Right cardiac atrium (tissue), 5 donors: ENCODE data around the gene USP43. TPM values are rescaled to one million over a fixed set of nuclear protein-coding genes. Genes with fewer than 3 reads are reported as not detected.

Source experiments
- ATAC-seq, 2 donors: fragments of 200-7000 bp; cut with Tn5 transposase; one replicate each; pipeline versions ENCODE4 v1.8.0 to v1.9.1; 2020; ENCODE audit warnings: moderate library complexity in 2 of 2, mild to moderate bottlenecking in 1 of 2
- DNase-seq, 3 donors: peaks; one replicate each; pipeline ENCODE4 v3.0.0-alpha.2; 2020
- H3K27ac ChIP-seq: one replicate; pipeline ENCODE4 v1.5.1; 2013; ENCODE audit warnings: mild to moderate bottlenecking, low read length, control low read depth, moderate library complexity
- H3K27me3 ChIP-seq: one replicate; pipeline ENCODE4 v1.6.1; 2013; ENCODE audit not compliant: control insufficient read depth, insufficient read depth
- H3K4me1 ChIP-seq: one replicate; pipeline ENCODE4 v1.6.1; 2013; ENCODE audit warnings: low read length; ENCODE audit not compliant: control insufficient read depth, insufficient read depth
- H3K4me3 ChIP-seq: one replicate; pipeline ENCODE4 v1.5.1; 2013; ENCODE audit warnings: low read length, control low read depth
- H3K9me3 ChIP-seq: one replicate; pipeline ENCODE4 v1.6.1; 2013; ENCODE audit warnings: low read length; ENCODE audit not compliant: control insufficient read depth
- WGBS: extraction: QIAGEN DNeasy Blood & Tissue Kit; methylation state at CpG from one replicate; pipeline ENCODE4 v1.1.7; 2013; 5-methylcytosine and 5-hydroxymethylcytosine counted together
- intact Hi-C, 4 donors: fragments of 100-400 bp; cut with DNase I; formaldehyde crosslinking; loops; one replicate each; pipeline versions ENCODE4 v1.11.0 to v1.14.0; 2022 to 2023
- polyA plus RNA-seq: library from polyadenylated mRNA; stranded (reverse); fragments of 200-250 nt; gene quantifications from one replicate; pipeline ENCODE4 v1.2.3, GENCODE V29; 2013
- total RNA-seq, 4 donors: library from RNA; stranded (reverse); fragmentation: NEBNext Ultra II Directional; extraction: Animal tissue kit (Norgen Biotek cat#: 25700); gene quantifications; one replicate each; pipeline ENCODE4 v1.2.1, GENCODE V29; 2021
- donor health status: healthy with polysubstance abuse.
- donor health status: DM: no; HTN: yes; CAD: no.
- donor health status: DM: no; HTN: no; CAD: no.
- donor health status: DM: no; HTN: yes; CAD: no; lungs with severe emphysema.
- donor health status: DM: yes; HTN: yes; CAD: no.

USP43 gene
- total and polyA plus RNA-seq, 5 donors: 0.06 to 0.11 (median 0.06) TPM; not detected in 1

DNA sequence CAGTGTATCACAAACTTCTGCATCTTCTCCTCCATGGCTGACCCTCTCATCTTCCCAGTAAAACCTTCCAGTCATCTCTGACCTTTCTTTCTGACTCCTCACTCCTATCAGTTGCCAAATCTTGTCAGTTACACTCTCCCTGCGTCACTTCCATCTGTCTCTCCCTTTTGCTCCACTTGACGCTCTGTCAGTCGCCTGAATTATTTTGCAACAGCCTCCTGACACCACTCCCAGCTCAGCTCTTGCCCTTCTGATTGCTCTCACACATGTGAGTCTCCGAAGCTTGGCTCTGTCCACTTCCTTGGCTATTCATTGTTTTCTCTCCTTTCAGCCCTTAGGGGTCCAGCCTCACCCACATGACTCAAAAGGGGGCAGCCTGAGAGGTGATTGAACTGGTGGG lies 118.3 kb downstream of the USP43 start:
- Histone ChIP-seq H3K27ac (no peak overlapping the region), H3K9me3 (no peaks in the 10 kb centered on the region), H3K27me3 (no peaks in the 10 kb centered on the region), H3K4me3 (no peak overlapping the region), H3K4me1 (no peaks in the 10 kb centered on the region)
- intact Hi-C loops: no loop called here
- ATAC-seq: peak in 1 of 2 donors; percentile 76
- WGBS: 28% methylated on average over 4 of the region's 4 CpGs
- DNase-seq: no peak

DNA sequence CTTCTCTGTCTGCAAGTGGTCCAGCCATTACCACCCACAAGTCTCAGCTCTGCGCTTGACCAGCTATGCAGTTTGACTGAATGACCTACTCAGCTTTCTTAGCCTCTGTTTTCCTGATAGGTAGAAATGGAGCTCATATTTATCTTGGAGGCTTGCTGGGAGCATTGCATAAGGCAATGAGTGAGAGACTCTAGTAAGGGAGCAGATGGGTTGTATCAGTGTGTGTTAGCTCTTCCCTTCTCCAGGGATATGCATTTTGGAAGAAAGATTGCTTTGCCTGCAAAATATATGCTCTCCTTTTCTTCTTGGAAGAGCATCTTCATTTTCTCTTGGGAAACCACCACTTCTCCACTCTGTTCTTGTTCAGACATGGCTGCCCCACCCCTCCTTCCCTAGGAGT lies 120.0 kb downstream of the USP43 start:
- Histone ChIP-seq H3K4me1 (no peaks in the 10 kb centered on the region), H3K4me3 (no peak overlapping the region), H3K27me3 (no peaks in the 10 kb centered on the region), H3K27ac (no peak overlapping the region), H3K9me3 (no peaks in the 10 kb centered on the region)
- intact Hi-C loops: loop anchor here in 1 of 4 donors (5.0 kb wide), 1 partner anchor 38 kb away; no protein-coding TSS in a partner anchor
- WGBS: 83% methylated on average over 1 of the region's 1 CpG
- DNase-seq (no peak), ATAC-seq (no peak)

DNA sequence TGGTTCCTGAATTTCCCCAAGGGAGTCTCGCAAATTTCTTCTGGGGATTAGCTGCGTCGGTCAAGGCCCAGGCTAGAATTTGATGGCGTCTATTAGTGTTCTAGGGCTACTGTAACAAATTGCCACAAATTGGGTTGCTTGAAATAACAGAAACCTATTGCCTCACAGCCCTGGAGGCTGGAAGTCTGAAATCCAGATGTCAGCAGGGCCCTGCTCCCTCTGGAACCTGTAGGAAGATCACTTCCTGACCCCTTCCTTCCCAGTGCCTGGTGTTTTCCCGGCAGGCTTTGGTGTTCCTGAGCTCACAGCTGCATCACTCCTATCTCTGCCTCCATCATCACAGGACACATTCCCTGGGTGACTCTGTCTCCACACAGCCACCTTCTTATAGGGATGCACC lies 121.7 kb downstream of the USP43 start:
- no peak for ATAC-seq
- Histone ChIP-seq H3K4me3 (no peak overlapping the region), H3K27me3 (no peaks in the 10 kb centered on the region), H3K4me1 (no peaks in the 10 kb centered on the region), H3K9me3 (no peaks in the 10 kb centered on the region), H3K27ac (no peak overlapping the region)
- WGBS: 47% methylated on average over 5 of the region's 5 CpGs
- intact Hi-C loops: loop anchor here in 1 of 4 donors (5.0 kb wide), 1 partner anchor 40 kb away; no protein-coding TSS in a partner anchor
- DNase-seq: no peak

DNA sequence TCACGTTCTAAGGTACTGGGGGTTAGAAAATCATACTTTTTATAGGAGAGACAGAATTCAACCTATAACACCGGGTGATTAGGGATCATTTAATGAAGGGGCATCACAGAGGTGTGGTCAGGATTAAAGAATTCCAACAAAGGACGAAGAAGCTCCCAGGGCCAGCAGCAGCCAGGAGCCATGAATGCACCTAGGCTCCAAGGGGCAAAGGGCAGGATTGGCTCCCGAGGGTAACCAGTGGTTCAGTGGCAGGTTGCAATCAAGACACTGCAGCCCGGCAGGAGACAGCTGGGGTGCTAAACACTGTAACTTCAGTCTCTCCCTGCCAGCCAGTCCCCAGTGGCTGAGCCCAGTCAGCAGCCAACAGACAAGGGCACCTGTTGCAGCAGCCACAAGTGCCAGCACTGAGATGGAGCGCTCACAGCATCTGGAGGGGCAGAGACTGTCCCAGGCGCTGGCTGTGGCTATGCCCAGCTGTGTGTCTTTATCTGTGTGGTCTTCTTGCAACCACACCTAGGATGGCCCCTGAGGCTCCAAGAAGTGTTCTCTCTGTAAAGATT lies 122.2 kb downstream of the USP43 start:
- no peaks in the 10 kb centered on the region for H3K4me1 ChIP-seq
- no peak overlapping the region for H3K4me3 ChIP-seq
- intact Hi-C loops: loop anchor here in 1 of 4 donors (5.0 kb wide), 1 partner anchor 40 kb away; no protein-coding TSS in a partner anchor
- no peaks in the 10 kb centered on the region for H3K9me3 ChIP-seq
- H3K27ac ChIP-seq: no peak overlapping the region
- no peak for ATAC-seq
- H3K27me3 ChIP-seq: no peaks in the 10 kb centered on the region
- no peak for DNase-seq
- WGBS: 78% methylated on average over 7 of the region's 7 CpGs

DNA sequence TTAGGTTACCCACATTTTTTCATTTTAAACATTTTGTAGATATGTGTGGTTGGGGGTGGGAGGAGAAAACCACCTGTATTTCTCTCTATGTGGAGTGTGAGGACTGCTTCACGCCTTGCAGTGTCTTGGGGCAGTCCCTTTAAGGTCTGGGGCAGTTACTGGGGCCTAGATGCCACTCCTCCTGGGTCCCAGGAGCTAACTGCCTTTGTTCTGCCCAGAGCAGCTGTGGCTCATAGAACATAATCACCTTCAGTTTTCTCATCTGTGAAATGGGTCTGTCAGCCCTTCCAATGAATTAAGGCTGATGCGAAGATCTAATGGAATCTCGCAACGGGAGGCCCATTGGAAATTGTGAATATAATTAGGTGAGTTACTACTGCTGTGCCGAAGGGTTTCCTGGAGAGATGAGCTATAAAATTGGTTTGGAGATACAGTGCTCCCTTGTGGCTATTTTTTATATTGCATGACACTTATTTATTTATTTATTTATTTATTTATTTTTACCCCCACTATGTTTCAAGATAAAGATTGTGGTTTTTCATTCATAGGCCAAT lies 123.1 kb downstream of the USP43 start:
- intact Hi-C loops: loop anchor here in 1 of 4 donors (5.0 kb wide), 1 partner anchor 41 kb away; no protein-coding TSS in a partner anchor
- Histone ChIP-seq H3K27ac (no peak overlapping the region), H3K9me3 (no peaks in the 10 kb centered on the region), H3K27me3 (no peaks in the 10 kb centered on the region), H3K4me3 (no peak overlapping the region), H3K4me1 (no peaks in the 10 kb centered on the region)
- DNase-seq (no peak), ATAC-seq (no peak)
- WGBS: 34% methylated on average over 5 of the region's 5 CpGs

DNA sequence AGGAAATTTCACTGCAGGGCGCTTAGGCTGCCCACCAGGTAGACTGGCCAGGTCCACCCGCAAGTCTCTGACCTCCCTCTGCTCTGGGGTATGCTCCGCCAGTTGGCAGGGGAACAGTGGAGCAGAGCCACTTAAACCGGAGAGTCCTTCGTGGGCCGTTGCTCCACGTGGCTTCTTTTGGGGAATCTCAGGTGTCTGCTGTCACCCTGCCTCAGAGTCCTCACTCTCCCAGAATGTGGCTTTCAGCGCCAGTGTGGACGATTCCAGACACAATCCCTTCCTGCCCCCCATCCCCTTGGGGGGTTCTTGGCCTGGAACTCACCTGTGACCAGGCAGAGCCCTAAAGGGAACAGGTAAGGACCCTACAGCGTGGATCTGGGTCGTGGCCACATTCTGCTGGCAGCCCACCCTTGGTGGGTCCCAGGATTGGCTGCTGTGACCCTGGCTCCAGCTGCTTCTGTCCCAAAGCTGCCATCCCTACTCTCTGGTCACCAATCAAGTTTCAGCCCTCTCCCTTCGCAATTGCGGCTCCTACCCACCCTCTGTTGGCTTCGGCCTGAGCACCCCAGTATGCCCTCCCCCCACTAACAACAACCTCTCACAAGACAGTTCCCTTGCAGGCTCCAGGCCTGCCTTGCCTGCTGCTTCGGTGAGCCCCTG lies 123.8 kb downstream of the USP43 start:
- 86% methylated on average over 15 of the region's 15 CpGs for WGBS
- no peak for ATAC-seq
- no peak for DNase-seq
- Histone ChIP-seq H3K27me3 (no peaks in the 10 kb centered on the region), H3K27ac (no peak overlapping the region), H3K4me1 (no peaks in the 10 kb centered on the region), H3K9me3 (no peaks in the 10 kb centered on the region), H3K4me3 (no peak overlapping the region)
- intact Hi-C loops: loop anchor here in 1 of 4 donors (5.0 kb wide), 1 partner anchor 42 kb away; no protein-coding TSS in a partner anchor

DNA sequence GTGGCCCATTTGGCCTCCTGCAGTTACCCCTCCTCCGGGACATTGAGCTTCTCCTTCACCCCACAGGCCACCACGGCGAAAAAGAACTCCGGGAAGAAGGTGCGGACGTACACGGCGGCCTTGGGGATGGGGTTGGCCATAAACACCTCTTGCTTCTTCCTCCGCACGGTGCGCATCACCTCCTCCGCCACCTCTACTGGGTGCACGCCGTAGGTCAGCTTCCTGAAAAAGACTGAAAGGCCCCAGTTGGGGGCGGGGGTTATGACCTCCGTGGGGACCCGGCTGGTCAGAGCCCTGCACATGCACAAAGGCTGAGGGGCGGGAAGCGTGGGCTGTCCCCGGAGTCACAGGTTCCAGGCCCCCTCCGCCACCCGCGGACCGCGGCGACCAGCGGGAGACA lies 126.1 kb downstream of the USP43 start:
- no peak for DNase-seq
- peak in 1 of 2 donors; percentile 16 for ATAC-seq
- Histone ChIP-seq H3K9me3 (no peaks in the 10 kb centered on the region), H3K4me1 (no peaks in the 10 kb centered on the region), H3K27me3 (no peaks in the 10 kb centered on the region), H3K4me3 (no peak overlapping the region), H3K27ac (no peak overlapping the region)
- intact Hi-C loops: no loop called here
- 93% methylated on average over 27 of the region's 27 CpGs for whole genome bisulfite sequencing

DNA sequence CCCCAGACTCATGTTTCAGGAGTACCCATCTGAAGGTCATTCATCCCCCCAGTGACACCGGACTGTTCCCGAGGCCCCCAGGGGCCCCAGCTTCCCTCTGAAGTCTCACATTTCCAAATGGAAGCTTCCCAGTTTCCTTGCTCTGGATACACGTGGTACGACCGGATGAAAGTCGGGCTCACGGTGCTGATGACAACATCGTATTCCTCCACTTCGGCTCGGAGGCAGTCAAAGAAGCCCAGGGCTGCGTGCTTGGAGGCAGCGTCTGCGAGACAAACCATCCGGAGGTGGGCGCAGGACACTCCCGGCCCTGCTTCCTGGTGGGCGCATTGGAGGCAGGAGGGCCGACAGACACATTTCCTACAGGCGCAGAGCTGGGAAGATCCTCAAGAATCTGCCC lies 127.3 kb downstream of the USP43 start:
- Histone ChIP-seq H3K4me3 (no peak overlapping the region), H3K27me3 (no peaks in the 10 kb centered on the region), H3K27ac (no peak overlapping the region), H3K4me1 (no peaks in the 10 kb centered on the region), H3K9me3 (no peaks in the 10 kb centered on the region)
- 70% methylated on average over 19 of the region's 19 CpGs for WGBS
- ATAC-seq: no peak
- intact Hi-C loops: no loop called here
- DNase-seq: no peak

DNA sequence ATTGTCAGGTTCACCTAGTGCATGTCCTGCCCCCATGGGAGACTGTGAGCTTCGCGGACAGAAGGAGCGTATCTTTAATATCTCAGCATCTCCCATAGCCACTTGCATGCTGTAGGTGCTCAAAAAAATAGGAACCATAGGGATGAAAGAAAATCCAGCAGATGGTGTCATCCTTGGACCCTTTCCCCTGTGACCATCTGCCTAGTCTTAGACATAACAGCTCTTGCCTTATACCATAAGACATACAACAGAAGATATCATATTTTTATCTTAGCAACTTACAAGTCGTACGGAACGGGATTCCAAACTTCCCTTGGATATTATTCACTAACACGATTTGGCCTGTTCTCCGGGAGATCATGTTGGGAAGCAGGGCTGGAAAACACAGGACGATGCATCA lies 131.6 kb downstream of the USP43 start:
- Histone ChIP-seq H3K4me3 (no peak overlapping the region), H3K4me1 (no peaks in the 10 kb centered on the region), H3K9me3 (no peaks in the 10 kb centered on the region), H3K27ac (no peak overlapping the region), H3K27me3 (no peaks in the 10 kb centered on the region)
- intact Hi-C loops: no loop called here
- 88% methylated on average over 9 of the region's 9 CpGs for WGBS
- no peak for ATAC-seq
- DNase-seq: no peak
